HepG2 (cell line): ENCODE data around the gene CAMSAP1.

Experiments
- ELF4 ChIP-seq: sonication (generic); formaldehyde crosslinking; IDR thresholded peaks from 2 replicates; pipeline ENCODE4 v1.5.0; 2020; ENCODE audit warnings: missing genetic modification reagents, mild to moderate bottlenecking, moderate library complexity, borderline replicate concordance
- IRX3 ChIP-seq: sonication (generic); formaldehyde crosslinking; IDR thresholded peaks from 2 replicates; pipeline ENCODE4 v1.8.1; 2023; ENCODE audit warnings: mild to moderate bottlenecking, low read depth, missing genetic modification reagents, borderline replicate concordance
- JUND ChIP-seq: sonication (generic); formaldehyde crosslinking; IDR thresholded peaks from 2 replicates; pipeline ENCODE4 v1.8.0; 2022; ENCODE audit warnings: mild to moderate bottlenecking, missing genetic modification reagents
- POLR2A ChIP-seq, 2 experiments: IDR thresholded peaks; 2 replicates each; pipeline ENCODE4 v1.6.1; 2011; ENCODE audit warnings: low read depth in 2 of 2, low read length in 2 of 2, mild to moderate bottlenecking in 1 of 2, moderate library complexity in 1 of 2; ENCODE audit not compliant: insufficient read depth in 1 of 2
- SP1 ChIP-seq, 2 experiments: fragments of 450-650 bp in 1 of 2; sonication (generic) in 1 of 2; formaldehyde crosslinking in 1 of 2; IDR thresholded peaks; 2 replicates each; pipeline versions ENCODE4 v1.4.0 to v1.6.1; 2016 to 2020; ENCODE audit warnings: missing genetic modification reagents in 1 of 2
- TCF7L2 ChIP-seq: IDR thresholded peaks from 2 replicates; pipeline ENCODE4 v1.6.1; 2011; ENCODE audit warnings: mild to moderate bottlenecking, low read depth, low read length, moderate library complexity
- U2AF2 ChIP-seq: fragments of 200-400 bp; formaldehyde crosslinking; IDR thresholded peaks from 2 replicates; pipeline ENCODE4 v1.6.1; 2017; ENCODE audit warnings: low read depth, mild to moderate bottlenecking, low read length
- ZNF460 ChIP-seq: sonication (generic); formaldehyde crosslinking; IDR thresholded peaks from 2 replicates; pipeline ENCODE4 v1.5.1; 2020; ENCODE audit warnings: missing genetic modification reagents, mild to moderate bottlenecking, borderline replicate concordance
- TF ChIP-seq, protein P1 (sequence below): sonication (generic); formaldehyde crosslinking; IDR thresholded peaks from 2 replicates; pipeline ENCODE4 v1.5.0; 2020; ENCODE audit warnings: mild to moderate bottlenecking, missing genetic modification reagents, moderate library complexity

DNA sequence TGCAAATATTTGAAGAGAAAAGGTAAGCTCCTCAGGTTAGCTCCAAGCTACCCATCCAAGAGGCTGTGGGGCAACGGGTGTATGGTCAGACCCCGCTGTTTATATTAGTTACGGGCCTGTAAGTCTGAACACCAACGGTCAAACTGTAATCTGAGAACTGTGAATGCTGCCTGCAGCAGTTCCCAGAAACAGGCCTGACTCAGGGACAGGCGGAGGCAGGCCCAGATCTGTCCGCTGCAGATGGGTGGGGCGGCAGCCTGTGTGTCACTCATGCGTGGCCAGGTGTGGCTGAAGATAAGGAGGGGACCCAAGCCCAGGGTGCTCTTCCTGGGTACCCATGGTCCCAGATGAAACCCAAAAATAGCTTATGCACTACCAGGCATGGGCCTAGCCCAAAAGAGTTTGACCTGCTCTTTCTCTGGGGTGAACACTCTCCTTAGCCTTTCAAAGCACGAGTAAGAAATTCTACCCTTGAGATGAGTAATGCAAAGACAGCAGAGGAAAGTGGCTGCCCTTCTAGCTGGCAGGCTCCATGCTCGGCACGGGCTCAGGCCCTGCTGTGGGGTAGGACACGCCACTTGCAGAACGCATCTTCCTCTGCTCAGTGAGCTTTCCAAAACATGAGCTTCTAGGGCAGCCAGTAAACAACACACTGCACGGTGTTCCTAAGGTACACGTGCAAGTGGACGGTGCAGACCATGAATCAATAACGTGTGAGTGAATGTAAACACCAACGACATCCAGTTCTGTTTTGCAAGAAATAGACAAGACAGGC lies 44.7 kb upstream of the CAMSAP1 start:
- no peak for TF ChIP-seq ELF4 (CRISPR knock-in tag)
- no peak for TF ChIP-seq JUND
- TF ChIP-seq TCF7L2: no peak
- TF ChIP-seq ZNF460 (CRISPR knock-in tag): no peak
- no peak for TF ChIP-seq U2AF2
- no peak for TF ChIP-seq IRX3 (CRISPR knock-in tag)
- TF ChIP-seq, protein P1, sequence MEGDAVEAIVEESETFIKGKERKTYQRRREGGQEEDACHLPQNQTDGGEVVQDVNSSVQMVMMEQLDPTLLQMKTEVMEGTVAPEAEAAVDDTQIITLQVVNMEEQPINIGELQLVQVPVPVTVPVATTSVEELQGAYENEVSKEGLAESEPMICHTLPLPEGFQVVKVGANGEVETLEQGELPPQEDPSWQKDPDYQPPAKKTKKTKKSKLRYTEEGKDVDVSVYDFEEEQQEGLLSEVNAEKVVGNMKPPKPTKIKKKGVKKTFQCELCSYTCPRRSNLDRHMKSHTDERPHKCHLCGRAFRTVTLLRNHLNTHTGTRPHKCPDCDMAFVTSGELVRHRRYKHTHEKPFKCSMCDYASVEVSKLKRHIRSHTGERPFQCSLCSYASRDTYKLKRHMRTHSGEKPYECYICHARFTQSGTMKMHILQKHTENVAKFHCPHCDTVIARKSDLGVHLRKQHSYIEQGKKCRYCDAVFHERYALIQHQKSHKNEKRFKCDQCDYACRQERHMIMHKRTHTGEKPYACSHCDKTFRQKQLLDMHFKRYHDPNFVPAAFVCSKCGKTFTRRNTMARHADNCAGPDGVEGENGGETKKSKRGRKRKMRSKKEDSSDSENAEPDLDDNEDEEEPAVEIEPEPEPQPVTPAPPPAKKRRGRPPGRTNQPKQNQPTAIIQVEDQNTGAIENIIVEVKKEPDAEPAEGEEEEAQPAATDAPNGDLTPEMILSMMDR (CRISPR knock-in tag): no peak
- TF ChIP-seq POLR2A (IDR thresholded peaks at IDR 0.05; ENCODE audit: insufficient read depth in 1 of 2, low read depth in 2 of 2, low read length in 2 of 2): no peak
- TF ChIP-seq SP1 (IDR thresholded peaks at IDR 0.05): no peak
- no peak for TF ChIP-seq SP1 (CRISPR knock-in tag; IDR thresholded peaks at IDR 0.05)
